ENCODE data around the gene KDM5A.
"Not testable (repeated sequence)": the region's sequence is repeated elsewhere in the genome, so short reads cannot be mapped to it uniquely, and the experiment has no call there.

Gene KDM5A

DNA sequence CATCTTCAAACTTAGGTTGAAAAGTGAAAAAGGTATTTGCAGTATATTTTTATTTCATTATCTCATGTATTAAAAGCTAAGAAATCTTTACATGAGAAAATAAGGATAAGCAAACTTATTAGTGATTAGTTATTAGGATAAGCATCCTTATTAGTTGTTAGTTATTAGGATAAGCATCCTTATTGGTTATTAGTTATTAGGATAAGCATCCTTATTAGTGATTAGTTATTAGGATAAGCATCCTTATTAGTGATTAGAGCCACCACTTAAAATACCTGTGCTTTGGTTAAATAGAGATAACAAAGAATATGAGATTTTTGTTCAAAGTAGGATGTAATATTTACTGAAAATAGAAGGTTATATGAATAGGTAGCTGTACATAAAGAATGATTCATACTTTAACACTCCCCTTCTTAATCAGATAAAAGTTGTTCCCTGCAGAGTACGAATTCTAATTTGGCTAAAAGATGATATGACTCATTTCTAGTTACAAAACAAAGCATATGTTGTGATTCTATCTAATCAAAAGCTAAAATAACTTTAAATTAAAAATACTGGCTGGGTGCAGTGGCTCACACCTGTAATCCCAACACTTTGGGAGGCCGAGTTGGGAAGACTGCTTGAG lies 56.4 kb downstream of the KDM5A start:
- no peak for DNase-seq

GRCh38 chr12:331287-331686 lies 57.8 kb downstream of the KDM5A start:
- DNase-seq, result no peak

GRCh38 chr12:325906-326305 lies 63.2 kb downstream of the KDM5A start:
- no peak for DNase-seq

GRCh38 chr12:323507-323906 lies 65.6 kb downstream of the KDM5A start:
- no peak for DNase-seq

GRCh38 chr12:321606-322326 lies 67.4 kb downstream of the KDM5A start:
- no peak for DNase-seq

DNA sequence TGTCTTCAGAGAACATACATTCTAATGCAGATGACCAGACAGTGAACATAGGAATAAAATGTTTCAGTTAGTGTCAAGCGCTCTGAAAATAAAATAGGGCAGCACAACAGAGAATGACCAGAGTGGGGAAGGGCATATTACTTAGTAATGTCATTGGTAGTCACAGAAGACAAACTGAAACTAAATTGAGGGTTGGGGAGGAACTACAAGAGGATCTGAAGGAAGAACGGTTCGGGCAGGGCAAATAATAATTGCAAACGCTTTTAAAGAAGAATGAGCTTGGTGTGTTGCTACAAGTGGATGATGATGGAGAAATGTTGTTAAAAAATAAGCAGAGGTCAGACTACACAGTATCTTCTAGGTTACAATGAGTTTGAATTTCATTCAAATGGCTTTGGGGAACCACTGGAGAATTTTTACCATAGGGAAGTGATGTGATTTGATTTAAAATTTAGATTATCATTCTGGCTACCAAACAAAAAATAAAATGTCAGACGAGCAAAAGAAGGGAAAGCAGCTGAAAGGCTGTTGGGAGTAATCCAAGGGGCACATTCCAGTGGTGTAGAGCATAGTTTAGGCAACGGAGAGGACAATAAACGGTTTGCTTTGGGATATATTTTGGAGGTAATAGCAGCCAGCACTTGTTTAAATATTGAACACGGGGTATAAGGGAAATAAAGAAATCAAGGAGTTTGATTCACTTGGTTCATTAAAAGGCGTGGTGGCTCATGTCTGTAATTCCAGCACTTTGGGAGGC lies 70.2 kb downstream of the KDM5A start:
- no peak for DNase-seq

GRCh38 chr12:308511-308910 lies 80.6 kb downstream of the KDM5A start:
- DNase-seq, result no peak

DNA sequence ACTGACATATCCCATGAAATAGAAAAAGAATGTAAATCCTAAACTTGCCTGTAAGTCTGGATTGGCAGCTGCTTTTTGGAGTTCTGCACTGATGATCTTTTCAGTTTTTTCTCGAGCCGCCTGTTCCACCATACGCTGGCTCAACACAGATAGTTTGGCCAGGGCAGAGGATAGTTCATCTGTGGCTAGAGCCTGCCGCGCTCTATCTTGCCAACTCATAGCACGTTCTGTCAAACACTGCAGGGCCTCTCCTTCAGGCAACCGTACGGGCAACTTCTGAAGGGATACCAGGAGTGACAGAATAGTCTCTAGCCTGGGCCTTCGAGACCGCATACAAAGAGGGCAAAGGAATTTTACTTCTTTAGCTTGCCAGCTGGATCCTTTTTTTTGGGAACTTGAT lies 81.7 kb downstream of the KDM5A start:
- DNase-seq, result no peak

DNA sequence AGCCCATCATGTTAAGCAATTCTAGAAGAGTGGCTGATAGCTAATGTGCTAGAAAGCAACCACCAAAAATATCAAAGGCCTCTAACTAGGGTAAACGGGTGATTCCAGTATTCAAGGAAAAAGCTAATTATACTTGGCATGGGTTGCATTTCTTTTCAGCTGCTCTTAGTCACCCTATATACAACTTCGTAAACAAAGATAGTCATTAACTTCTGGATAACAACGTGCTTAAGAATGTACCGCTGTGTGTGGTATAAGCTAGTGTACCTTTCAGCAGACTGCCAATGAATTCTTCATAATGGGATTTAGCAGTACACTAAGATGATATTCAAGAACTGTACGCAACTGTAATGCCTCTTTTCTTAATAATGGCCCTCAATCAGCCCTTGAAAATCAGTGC lies 84.3 kb downstream of the KDM5A start:
- DNase-seq, result peak; percentile 56

- DNase-seq, result not testable (repeated sequence)
Observed at GRCh38 chr12:302766-303165, 86.4 kb downstream of the KDM5A start.

DNA sequence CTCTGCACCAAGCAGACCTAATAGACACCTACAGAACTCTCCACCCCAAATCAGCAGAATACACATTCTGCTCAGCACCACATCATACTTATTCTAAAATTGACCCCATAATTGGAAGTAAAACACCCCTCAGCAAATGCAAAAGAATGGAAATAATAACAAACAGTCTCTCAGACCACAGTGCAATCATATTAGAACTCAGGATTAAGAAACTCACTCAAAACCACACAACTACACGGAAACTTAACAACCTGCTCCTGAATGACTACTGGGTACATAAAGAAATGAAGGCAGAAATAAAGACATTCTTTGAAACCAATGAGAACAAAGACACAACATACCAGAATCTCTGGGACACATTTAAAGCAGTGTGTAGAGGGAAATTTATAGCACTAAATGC lies 89.0 kb downstream of the KDM5A start:
- DNase-seq, result not testable (repeated sequence)

DNA sequence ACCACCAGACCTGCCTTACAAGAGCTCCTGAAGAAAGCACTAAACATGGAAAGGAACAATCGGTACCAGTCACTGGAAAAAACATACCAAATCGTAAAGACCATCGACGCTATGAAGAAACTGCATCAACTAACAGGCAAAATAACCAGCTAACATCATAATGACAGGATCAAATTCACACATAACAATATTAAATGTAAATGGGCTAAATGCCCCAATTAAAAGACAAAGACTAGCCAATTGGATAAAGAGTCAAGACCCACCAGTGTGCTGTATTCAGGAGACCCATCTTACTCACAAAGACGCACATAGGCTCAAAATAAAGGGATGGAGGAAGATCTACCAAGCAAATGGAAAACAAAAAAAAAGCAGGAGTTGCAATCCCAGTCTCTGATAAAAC lies 89.6 kb downstream of the KDM5A start:
- not testable (repeated sequence) for DNase-seq

DNA sequence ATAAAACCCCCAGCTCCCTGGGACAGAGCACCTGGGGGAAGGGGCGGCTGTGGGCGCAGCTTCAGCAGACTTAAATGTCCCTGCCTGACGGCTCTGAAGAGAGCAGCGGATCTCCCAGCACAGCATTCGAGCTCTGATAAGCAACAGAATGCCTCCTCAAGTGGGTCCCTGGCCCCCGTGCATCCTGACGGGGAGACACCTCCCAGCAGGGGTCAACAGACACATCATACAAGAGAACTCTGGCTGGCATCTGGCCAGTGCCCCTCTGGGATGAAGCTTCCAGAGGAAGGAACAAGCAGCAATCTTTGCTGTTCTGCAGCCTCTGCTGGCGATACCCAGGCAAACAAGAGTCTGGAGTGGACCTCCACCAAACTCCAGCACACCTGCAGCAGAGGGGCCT lies 91.1 kb downstream of the KDM5A start:
- not testable (repeated sequence) for DNase-seq

- no peak for DNase-seq
Observed at GRCh38 chr12:295132-295531, 94.0 kb downstream of the KDM5A start.

DNA sequence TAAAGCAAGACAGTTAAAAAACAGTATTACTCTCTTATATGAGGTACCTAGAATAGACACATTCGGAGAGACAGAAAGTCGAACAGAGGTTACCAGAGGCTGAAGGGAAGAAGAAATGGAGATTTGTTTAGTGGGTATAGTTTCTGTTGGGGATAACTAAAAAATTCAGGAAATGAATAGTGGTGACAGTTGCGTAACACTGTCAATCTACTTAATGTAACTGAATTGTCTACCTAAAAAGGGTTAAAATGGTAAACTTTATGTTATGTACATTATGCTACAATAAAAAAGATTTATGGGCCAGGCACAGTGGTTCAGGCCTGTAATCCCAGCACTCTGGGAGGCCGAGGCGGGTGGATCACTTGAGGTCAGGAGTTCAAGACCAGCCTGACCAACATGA lies 95.9 kb downstream of the KDM5A start:
- no peak for DNase-seq

DNA sequence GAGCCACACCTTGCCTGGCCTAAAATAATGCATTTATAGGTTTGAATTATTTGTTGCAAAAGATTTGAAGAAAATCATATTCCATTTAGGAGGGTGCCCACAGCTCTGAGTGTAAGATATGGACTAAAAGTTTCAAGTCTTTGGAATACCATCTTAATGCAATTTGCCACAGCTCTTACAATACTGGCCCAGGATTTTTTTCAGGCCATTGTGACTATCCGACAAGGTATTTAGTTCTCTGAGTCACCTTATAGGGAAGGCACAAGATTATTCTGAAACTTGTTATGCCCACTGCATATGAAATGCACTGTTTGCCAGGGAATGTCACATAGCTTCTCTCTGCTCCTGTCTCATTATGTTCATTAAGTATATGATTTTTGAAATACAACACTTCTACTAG lies 96.9 kb downstream of the KDM5A start:
- no peak for DNase-seq

- DNase-seq, result no peak
Observed at GRCh38 chr12:291153-291723, 97.9 kb downstream of the KDM5A start.

DNA sequence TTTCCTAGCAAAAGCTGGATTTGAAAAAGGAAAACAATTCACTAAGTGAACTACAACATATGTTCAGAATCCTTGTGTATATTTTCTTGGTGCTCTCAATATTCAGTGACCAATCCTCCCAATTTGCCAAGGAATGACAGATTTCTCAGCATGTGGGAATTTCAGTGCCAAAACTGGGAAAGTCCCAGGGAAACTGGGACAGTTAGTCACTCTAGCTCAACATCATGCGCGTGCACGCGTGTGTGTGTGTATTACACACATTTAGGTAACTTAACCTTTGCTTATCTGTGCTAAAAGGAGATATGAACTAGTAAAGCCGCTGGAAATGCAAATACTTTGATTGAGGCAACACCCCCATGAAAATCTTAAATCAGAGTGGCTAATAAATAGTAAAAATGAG lies 100.4 kb downstream of the KDM5A start:
- DNase-seq, result no peak

GRCh38 chr12:286531-287300 lies 102.4 kb downstream of the KDM5A start:
- DNase-seq, result no peak

GRCh38 chr12:278046-278445 lies 111.1 kb downstream of the KDM5A start:
- DNase-seq, result no peak

GRCh38 chr12:275812-276211 lies 113.3 kb downstream of the KDM5A start:
- no peak for DNase-seq

- DNase-seq, result no peak
Observed at GRCh38 chr12:273382-273781, 115.7 kb downstream of the KDM5A start.

DNA sequence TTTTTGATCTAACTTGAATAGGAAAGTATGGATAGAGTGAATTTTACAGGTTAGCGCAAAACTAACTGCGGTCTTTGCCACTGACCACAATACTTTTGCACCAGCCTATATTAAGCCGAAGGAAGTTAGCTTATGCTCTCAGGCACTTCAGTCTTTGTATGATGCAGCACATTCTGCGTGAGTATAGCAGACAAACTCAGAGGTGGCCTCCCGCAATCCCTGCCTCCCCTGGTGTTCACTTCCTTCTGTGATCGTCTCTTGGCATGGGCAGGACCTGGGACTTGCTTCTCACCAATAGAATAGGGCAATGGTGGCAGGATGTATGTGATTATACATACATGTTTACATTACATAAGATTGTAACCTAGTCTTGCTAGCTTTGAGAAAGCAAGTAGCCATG lies 116.2 kb downstream of the KDM5A start:
- DNase-seq, result no peak
